ENCODE measurements around the gene HMGN3.

- TF ChIP-seq RARB (CRISPR knock-in tag; IDR thresholded peaks at IDR 0.05) (no peak), ISL1 (CRISPR knock-in tag; IDR thresholded peaks at IDR 0.05) (no peak), ZFP3 (CRISPR knock-in tag; IDR thresholded peaks at IDR 0.05) (no peak), ZFP30 (CRISPR knock-in tag; IDR thresholded peaks at IDR 0.05) (no peak), CREB5 (CRISPR knock-in tag; IDR thresholded peaks at IDR 0.05; ENCODE audit: low read depth) (no peak), GLIS3 (CRISPR knock-in tag; IDR thresholded peaks at IDR 0.05) (no peak), ZNF70 (CRISPR knock-in tag; IDR thresholded peaks at IDR 0.05) (no peak), BACH2 (CRISPR knock-in tag; IDR thresholded peaks at IDR 0.05; ENCODE audit: borderline replicate concordance) (no peak), TSHZ2 (CRISPR knock-in tag; IDR thresholded peaks at IDR 0.05) (no peak), OSR1 (CRISPR knock-in tag; IDR thresholded peaks at IDR 0.05) (no peak), PATZ1 (CRISPR knock-in tag; IDR thresholded peaks at IDR 0.05; ENCODE audit: borderline replicate concordance) (no peak)
These were observed 74.6 kb downstream of the HMGN3 start for GRCh38 chr6:79159846-79160245.

All from SK-N-SH treated with all-trans-retinoic acid at 6 μM for 48 hours (cell line).